ENCODE data around the gene ZNF777.

ZNF777 gene

GRCh38 chr7:149432121-149432691, 28.7 kb downstream of the ZNF777 start:
- H3K4me3 ChIP-seq (ENCODE audit: low read depth, low read length): no peak overlapping the region
- TF ChIP-seq CTCF (IDR thresholded peaks at IDR 0.05; ENCODE audit: low read depth, low read length): no peak

- no peak for TF ChIP-seq CTCF (IDR thresholded peaks at IDR 0.05; ENCODE audit: low read depth, low read length)
- H3K4me3 ChIP-seq (ENCODE audit: low read depth, low read length): no peak overlapping the region
Measured at GRCh38 chr7:149431486-149432120, 29.3 kb downstream of the ZNF777 start.

- no peak overlapping the region for H3K4me3 ChIP-seq (ENCODE audit: low read depth, low read length)
- TF ChIP-seq CTCF (IDR thresholded peaks at IDR 0.05; ENCODE audit: low read depth, low read length): no peak
Measured at GRCh38 chr7:149430192-149430591, 30.7 kb downstream of the ZNF777 start.

GRCh38 chr7:149427893-149428292, 33.0 kb downstream of the ZNF777 start:
- H3K4me3 ChIP-seq (ENCODE audit: low read depth, low read length): no peak overlapping the region
- TF ChIP-seq CTCF (IDR thresholded peaks at IDR 0.05; ENCODE audit: low read depth, low read length): no peak

DNA sequence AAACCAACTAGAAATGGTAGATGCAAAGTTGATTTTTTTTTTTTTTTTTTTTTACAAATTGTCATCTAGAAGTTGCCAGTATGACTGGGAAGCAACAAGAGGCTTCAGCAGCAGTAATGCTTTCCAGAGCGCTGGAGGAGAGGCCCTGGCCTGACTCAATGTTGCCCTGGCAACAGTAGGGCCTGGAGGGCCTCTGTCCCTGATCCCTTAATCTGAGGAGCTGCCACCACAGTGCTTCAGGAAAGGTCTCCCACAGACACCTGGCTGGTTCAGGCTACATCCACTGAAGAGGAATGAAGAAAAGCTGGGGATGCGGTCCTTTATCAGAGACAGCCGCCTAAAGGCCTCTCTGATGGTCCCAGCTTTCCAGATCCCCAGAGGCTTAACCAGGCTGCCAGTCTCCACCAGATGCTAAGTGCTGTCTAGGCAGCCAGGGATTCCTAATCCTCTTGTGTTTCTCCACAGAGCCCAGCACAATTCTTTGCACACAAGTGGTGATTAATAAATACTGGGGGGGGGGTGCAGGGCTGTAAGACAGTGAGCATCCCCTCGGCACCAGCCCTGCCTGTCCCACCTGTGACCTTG, 33.7 kb downstream of the ZNF777 start:
- no peak overlapping the region for H3K4me3 ChIP-seq (ENCODE audit: low read depth, low read length)
- TF ChIP-seq CTCF (IDR thresholded peaks at IDR 0.05; ENCODE audit: low read depth, low read length): no peak

DNA sequence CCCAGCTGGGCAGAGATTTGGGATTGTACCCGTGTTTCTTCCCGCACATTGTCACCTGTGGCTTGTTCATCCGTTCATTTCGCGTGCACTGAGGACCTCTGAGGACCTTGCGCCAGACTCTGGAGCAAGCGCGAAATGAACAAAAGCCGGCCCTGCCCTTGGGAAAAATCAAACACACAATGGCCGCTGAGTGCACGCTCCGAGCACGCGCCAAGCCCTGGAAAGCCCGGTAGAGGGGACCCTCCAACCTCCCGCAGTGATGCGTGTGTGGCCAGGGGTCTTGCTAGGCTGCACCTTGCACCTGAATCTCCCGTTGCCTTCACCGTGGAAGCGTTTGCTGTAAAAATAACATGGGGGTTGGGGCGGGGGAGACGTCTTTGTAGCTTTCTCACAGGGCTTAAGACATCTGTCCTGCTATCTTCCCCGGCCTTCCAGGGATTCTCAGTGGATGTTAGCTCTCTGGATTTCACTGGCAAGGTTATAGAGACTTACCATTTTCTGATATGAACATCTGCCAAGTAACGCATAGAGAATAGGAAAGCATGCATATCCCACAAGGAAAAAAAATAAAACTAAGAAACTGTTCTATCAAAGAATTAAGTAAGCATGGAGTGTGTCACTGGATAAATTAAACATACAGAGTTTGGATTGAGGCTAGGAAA, 37.3 kb downstream of the ZNF777 start:
- no peak overlapping the region for H3K4me3 ChIP-seq (ENCODE audit: low read depth, low read length)
- TF ChIP-seq CTCF (IDR thresholded peaks at IDR 0.05; ENCODE audit: low read depth, low read length): no peak

DNA sequence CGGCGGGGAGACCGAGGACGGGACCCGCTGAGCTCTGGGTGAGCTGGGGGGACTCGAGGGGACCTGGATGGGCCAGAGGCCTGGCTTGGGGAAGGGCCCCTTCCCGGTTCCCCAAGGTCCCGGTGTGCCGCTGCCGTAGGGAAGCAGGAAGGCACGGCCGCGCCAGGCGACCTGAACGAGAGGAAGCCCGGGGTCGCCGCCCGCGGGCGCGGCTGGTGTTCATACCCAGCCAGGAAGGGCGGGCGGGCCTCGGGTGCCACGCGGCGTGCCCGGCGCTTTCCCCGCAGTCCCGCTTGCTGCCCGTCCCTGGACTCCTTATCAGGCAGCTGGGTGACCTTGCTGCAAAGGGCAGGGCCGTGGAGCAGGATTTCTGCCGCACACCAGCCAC, 38.0 kb downstream of the ZNF777 start:
- no peak overlapping the region for H3K4me3 ChIP-seq (ENCODE audit: low read depth, low read length)
- TF ChIP-seq CTCF (IDR thresholded peaks at IDR 0.05; ENCODE audit: low read depth, low read length): no peak
